Endothelial cell of umbilical vein (primary cell): ENCODE measurements around the gene HYAL1.

Experiments
- CTCF ChIP-seq, 2 donors: IDR thresholded peaks; 1 replicate in 1 of 2; 2 replicates in 1 of 2; pipeline ENCODE4 v1.5.1; 2011; ENCODE audit warnings: low read length in 2 of 2, mild to moderate bottlenecking in 2 of 2, moderate library complexity in 2 of 2, control low read depth in 1 of 2, inconsistent platforms in 1 of 2, low read depth in 1 of 2; ENCODE audit not compliant: insufficient read depth in 1 of 2; ENCODE audit errors: extremely low read depth in 1 of 2
- EZH2 ChIP-seq: IDR thresholded peaks from 2 replicates; pipeline ENCODE4 v1.6.1; 2012; ENCODE audit warnings: borderline replicate concordance, low read depth, mild to moderate bottlenecking, moderate library complexity, low read length, inconsistent platforms; ENCODE audit not compliant: severe bottlenecking
- FOS ChIP-seq: IDR thresholded peaks from 2 replicates; pipeline ENCODE4 v1.6.1; 2011; ENCODE audit warnings: mild to moderate bottlenecking, low read length, moderate library complexity, borderline replicate concordance; ENCODE audit not compliant: insufficient read depth
- MAX ChIP-seq: IDR thresholded peaks from 2 replicates; pipeline ENCODE4 v1.6.1; 2011; ENCODE audit not compliant: insufficient read depth, insufficient read length
- MYC ChIP-seq: IDR thresholded peaks from one replicate; pipeline ENCODE4 v1.6.1; 2011; ENCODE audit warnings: mild to moderate bottlenecking, low read depth, low read length
- POLR2A ChIP-seq: IDR thresholded peaks from 2 replicates; pipeline ENCODE4 v1.6.1; 2012; ENCODE audit warnings: low read depth, mild to moderate bottlenecking, control low read depth, low read length
- POLR2AphosphoS5 ChIP-seq: IDR thresholded peaks from 2 replicates; pipeline ENCODE4 v1.6.1; 2012; ENCODE audit warnings: low read depth, mild to moderate bottlenecking, control low read depth, low read length, moderate library complexity; ENCODE audit not compliant: insufficient read depth

GRCh38 chr3:50297384-50297775, 6.0 kb downstream of the HYAL1 start:
- TF ChIP-seq POLR2A (no peak), EZH2 (no peak), MAX (no peak), CTCF (IDR thresholded peaks at IDR 0.05; ENCODE audit: extremely low read depth in 1 of 2, insufficient read depth in 1 of 2, low read depth in 1 of 2, low read length in 2 of 2) (no peak), POLR2AphosphoS5 (no peak), FOS (no peak), MYC (no peak)
